GM12875 (cell line): ENCODE results near the gene RNF212.

ENCODE experiments used
- H3K4me3 ChIP-seq: one replicate; pipeline ENCODE4 v1.5.1; 2011; ENCODE audit warnings: low read depth, low read length, control low read depth
- TF ChIP-seq, protein P1 (sequence below): IDR thresholded peaks from 2 replicates; pipeline ENCODE4 v1.5.1; 2011; ENCODE audit warnings: low read depth, mild to moderate bottlenecking, control low read depth, inconsistent platforms, low read length, moderate library complexity, borderline replicate concordance; ENCODE audit not compliant: insufficient read depth

Gene RNF212

DNA sequence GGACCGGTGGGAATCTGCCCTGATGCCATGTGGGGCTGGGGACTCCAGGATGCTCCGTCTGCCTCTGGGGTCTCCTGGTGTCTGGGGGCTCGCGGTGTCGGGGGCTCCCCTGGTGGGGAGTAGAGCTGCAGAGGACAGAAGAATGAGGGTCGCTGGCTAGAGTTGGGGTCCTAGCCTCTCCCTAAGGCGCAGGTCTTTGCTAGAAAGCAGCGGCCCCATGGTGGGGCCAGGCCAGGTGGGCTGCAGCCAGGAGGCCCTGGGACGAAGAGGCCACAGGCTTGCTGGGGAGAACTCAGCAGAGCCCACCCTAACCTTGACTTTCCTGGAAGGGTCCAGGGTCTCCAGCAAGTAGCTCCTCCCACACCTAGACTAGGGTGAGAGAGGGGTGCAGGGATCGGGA lies 80.5 kb downstream of the RNF212 start:
- TF ChIP-seq, protein P1, sequence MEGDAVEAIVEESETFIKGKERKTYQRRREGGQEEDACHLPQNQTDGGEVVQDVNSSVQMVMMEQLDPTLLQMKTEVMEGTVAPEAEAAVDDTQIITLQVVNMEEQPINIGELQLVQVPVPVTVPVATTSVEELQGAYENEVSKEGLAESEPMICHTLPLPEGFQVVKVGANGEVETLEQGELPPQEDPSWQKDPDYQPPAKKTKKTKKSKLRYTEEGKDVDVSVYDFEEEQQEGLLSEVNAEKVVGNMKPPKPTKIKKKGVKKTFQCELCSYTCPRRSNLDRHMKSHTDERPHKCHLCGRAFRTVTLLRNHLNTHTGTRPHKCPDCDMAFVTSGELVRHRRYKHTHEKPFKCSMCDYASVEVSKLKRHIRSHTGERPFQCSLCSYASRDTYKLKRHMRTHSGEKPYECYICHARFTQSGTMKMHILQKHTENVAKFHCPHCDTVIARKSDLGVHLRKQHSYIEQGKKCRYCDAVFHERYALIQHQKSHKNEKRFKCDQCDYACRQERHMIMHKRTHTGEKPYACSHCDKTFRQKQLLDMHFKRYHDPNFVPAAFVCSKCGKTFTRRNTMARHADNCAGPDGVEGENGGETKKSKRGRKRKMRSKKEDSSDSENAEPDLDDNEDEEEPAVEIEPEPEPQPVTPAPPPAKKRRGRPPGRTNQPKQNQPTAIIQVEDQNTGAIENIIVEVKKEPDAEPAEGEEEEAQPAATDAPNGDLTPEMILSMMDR, result no peak

DNA sequence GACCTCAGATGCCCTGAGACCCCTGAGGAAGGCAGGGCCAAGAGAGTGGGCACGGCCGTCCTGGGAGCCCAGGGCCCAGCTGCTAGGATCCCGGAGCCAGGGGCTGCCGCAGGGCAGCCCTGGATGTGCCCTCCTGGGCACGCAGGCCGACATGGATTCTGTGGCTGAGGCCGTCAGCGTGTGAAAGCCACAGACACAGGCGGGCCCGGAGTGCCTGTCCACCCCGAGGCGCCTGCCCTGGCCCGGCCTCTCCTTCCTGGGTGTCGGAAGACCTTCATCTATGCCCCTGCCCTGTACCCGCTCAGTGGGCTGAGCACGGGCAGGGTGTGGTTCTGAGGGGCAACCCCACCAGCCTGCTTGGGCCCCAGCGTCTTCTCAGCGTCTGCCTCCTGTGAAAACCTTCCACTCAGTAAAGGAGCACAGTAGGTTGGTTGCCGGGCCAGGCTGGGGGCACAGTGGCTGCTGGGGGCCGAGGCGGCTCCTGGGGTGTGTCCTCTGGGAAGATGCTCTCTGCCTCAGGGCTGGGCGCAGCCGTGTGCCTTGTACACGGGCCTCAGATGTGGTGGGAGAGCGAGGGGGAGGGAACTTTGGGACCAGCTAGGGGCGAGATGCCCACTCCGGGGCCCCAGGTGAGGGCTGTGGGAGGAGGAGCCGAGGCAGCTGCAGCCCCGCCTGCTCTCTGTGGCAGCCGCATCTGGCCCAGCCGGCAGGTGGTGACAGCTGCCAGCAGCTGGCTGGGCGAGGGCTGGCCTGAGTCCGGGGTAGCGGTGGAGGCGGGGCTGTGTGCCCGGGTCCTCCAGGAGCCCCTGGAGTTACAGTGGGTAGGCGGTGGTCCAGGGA lies 81.2 kb downstream of the RNF212 start:
- H3K4me3 ChIP-seq, result no peak overlapping the region
- TF ChIP-seq, protein P1, result no peak

More for the DNA sequence above, 80.5 kb downstream of the RNF212 start:
- H3K4me3 ChIP-seq, result no peak overlapping the region

DNA sequence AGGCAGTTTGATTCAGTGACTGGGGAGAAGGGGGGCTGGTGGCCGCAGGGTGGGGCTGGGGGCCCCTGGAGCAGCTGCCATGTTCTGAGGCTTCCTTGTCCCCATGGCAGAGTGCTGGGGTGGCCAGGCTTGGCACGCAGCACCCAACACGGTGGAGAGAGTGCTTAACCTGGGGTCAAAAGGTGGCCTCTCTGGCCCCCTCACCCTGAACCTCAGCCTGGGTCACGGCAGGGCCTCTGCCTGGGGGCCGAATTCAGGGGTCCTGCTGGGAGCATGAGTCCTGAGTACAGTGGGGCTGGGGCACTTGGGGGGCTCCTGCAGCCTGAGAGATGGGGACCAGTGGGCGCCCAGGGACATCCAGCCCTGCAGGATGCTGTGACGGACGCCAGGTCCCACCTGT lies 82.0 kb downstream of the RNF212 start:
- H3K4me3 ChIP-seq, result no peak overlapping the region
- TF ChIP-seq, protein P1, result no peak

DNA sequence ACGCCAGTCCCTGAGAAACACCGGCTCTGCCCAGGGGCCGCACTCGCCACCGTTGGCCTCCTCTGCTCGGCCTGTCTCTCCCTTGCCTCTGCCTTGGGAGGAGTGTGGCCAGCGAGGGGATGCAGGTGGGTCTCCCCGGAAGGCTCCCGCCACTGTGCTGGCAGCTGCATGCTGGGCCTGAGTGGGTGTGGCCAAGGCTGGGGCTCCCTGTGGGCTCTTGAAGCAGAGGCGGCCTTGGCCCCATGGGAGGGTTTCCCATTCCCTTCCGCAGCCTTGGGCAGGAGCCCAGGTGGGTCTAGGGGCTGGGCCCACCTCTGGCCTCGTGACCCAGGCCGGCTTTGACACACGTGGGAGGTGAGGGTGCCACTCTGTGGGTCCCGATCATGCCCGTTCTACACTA lies 82.8 kb downstream of the RNF212 start:
- no peak overlapping the region for H3K4me3 ChIP-seq
- TF ChIP-seq, protein P1, result no peak

DNA sequence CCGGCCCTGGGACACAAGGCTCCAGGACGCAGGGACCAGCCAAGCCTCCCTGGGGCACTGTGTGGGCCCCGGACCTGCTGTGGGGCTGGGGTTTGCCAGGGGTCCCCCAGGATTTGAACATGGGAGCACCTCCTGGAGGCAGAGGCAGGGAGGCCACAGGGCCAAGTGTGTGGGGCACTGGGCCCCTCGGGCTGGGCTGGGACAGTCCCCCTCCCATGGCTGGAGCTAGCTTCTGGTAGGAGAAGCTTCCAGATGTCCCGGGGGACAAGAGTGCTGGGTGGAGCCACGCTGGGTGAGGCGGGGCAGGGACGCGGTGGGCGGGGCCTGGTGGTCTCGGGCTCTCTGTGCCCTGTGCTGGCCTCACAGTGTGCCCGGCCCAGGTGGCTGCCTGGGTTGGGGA lies 83.3 kb downstream of the RNF212 start:
- TF ChIP-seq, protein P1, result no peak
- no peak overlapping the region for H3K4me3 ChIP-seq

DNA sequence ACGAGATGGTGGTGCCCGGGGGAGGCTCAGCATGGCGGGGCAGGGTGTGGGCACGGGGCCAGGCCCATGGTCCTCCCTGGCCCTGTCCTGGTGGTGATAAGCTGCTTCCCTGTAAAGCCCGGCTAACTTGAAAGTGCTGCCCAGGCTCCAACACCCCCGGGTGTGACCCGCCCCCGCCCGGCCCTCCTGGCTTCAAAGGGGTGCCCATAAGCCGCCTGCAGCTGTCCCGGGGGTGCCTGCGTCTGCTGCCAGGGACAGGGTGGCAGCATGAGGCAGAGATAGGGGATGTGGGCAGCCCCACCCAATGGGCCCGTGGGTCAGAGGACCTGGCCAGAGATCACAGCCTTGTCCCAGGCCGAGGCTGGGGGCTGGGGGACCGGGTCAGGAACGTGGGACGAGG lies 83.8 kb downstream of the RNF212 start:
- no peak overlapping the region for H3K4me3 ChIP-seq
- TF ChIP-seq, protein P1, result no peak

DNA sequence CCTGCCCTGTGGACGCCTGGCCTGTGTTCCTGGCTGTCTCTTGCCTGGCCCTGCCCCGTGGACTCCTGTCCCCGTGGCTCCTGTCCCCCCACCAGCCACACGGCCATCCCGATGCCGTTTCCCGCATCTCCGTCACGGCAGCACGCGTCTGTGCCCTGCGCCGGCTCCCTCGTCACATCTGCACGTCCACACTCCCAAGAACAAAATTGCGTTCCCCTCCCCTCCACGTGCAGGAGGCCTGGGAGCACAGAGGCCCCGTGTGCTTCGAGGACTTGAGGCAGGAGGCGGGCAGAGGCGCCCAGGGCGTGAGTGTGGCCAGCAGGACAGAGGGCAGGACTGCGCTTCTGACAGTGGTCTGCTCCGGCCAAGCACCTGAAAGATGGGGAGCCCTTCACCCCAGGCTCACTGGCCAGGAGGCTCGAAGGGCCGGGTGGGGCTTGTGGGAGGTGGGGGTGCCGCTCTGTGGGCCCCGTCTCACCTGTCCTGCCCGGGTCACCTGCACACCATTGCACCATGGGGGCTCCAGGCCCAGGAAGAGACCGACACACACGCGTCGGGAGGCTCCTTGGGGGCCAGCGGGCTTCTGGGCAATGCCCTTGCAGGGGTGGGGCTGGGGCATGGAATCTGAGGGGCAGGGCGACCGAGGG lies 84.7 kb downstream of the RNF212 start:
- TF ChIP-seq, protein P1, result no peak

More for the DNA sequence above, 84.7 kb downstream of the RNF212 start:
- no peak overlapping the region for H3K4me3 ChIP-seq
